IMR-90 (cell line): ENCODE results near the gene CSHL1. TPM values are rescaled to one million over a fixed set of nuclear protein-coding genes. Genes with fewer than 3 reads are reported as not detected.
A peak's percentile ranks its signal among the peaks of the same experiment; 100 is the strongest.

ENCODE experiments used
- ATAC-seq: fragments of 200-7000 bp; cut with Tn5 transposase; 2 replicates; pipeline ENCODE4 v1.9.1; 2020; ENCODE audit warnings: low read depth, mild to moderate bottlenecking, moderate library complexity
- BruUV-seq: library from RNA; stranded (reverse); fragments of 400-500 nt; replicated peaks from 2 replicates; lab custom pipeline; 2021; lab: Mats Ljungman, UMichigan
- CTCF ChIA-PET: fragments of 300-600 bp; formaldehyde crosslinking; extraction: SDS; loops from one replicate; lab custom pipeline; 2021; ENCODE audit warnings: antibody characterized with exemption; lab: Yijun Ruan, JAX
- POLR2A ChIA-PET: fragments of 300-600 bp; sonication (Branson Sonifier 250); formaldehyde crosslinking; loops from one replicate; lab custom pipeline; 2022; ENCODE audit warnings: antibody characterized with exemption; ENCODE audit not compliant: unreplicated experiment; lab: Charles Lee
- DNase-seq: peaks from one replicate; pipeline ENCODE4 v3.0.0; 2013
- H2AFZ ChIP-seq: replicated peaks from 2 replicates; pipeline ENCODE3; 2013; ENCODE audit warnings: low read length, mild to moderate bottlenecking; ENCODE audit not compliant: poor library complexity
- H2AK5ac ChIP-seq: 2 replicates; pipeline ENCODE4 v1.6.1; 2013; ENCODE audit warnings: low read depth, low read length, inconsistent platforms
- H2AK9ac ChIP-seq: replicated peaks from 2 replicates; pipeline ENCODE3; 2013; ENCODE audit warnings: mild to moderate bottlenecking, low read depth, low read length, moderate library complexity; ENCODE audit not compliant: poor library complexity
- H2BK120ac ChIP-seq: 2 replicates; pipeline ENCODE4 v1.6.1; 2013; ENCODE audit warnings: low read depth, low read length, inconsistent platforms
- H2BK15ac ChIP-seq: 3 replicates; pipeline ENCODE4 v1.6.1; 2013; ENCODE audit warnings: low read depth, low read length, inconsistent platforms
- H2BK20ac ChIP-seq: 2 replicates; pipeline ENCODE4 v1.6.1; 2013; ENCODE audit warnings: low read depth, mild to moderate bottlenecking, inconsistent platforms, low read length, moderate library complexity
- H2BK5ac ChIP-seq: 2 replicates; pipeline ENCODE4 v1.6.1; 2013; ENCODE audit warnings: mild to moderate bottlenecking, low read depth, low read length, inconsistent platforms; ENCODE audit not compliant: poor library complexity, severe bottlenecking
- H3K14ac ChIP-seq: replicated peaks from 2 replicates; pipeline ENCODE4 v1.6.1; 2013; ENCODE audit warnings: low read depth, low read length, inconsistent platforms
- H3K18ac ChIP-seq: 2 replicates; pipeline ENCODE4 v1.6.1; 2013; ENCODE audit warnings: low read depth, low read length, control low read depth
- H3K23ac ChIP-seq: 2 replicates; pipeline ENCODE4 v1.6.1; 2013; ENCODE audit warnings: low read depth, low read length, inconsistent platforms
- H3K27ac ChIP-seq: 2 replicates; pipeline ENCODE4 v1.5.1; 2013; ENCODE audit warnings: mild to moderate bottlenecking, control low read depth, low read length; ENCODE audit not compliant: insufficient read depth
- H3K27me3 ChIP-seq: 2 replicates; pipeline ENCODE4 v1.6.1; 2013; ENCODE audit warnings: low read length; ENCODE audit not compliant: control insufficient read depth, insufficient read depth
- H3K36me3 ChIP-seq: 2 replicates; pipeline ENCODE4 v1.6.1; 2013; ENCODE audit warnings: low read length, mixed read lengths; ENCODE audit not compliant: control insufficient read depth, insufficient read depth
- H3K4ac ChIP-seq: 2 replicates; pipeline ENCODE4 v1.6.1; 2013; ENCODE audit warnings: low read depth, low read length, inconsistent platforms
- H3K4me1 ChIP-seq: 2 replicates; pipeline ENCODE4 v1.6.1; 2013; ENCODE audit warnings: low read length, mixed read lengths; ENCODE audit not compliant: control insufficient read depth, insufficient read depth
- H3K4me2 ChIP-seq: 2 replicates; pipeline ENCODE4 v1.6.1; 2013; ENCODE audit warnings: low read depth, mild to moderate bottlenecking, control low read depth, low read length, moderate library complexity
- H3K4me3 ChIP-seq: 2 replicates; pipeline ENCODE4 v1.5.1; 2013; ENCODE audit warnings: low read depth, mild to moderate bottlenecking, control low read depth, low read length, moderate library complexity; ENCODE audit not compliant: insufficient read depth
- H3K56ac ChIP-seq: 2 replicates; pipeline ENCODE4 v1.6.1; 2013; ENCODE audit warnings: low read length, inconsistent platforms; ENCODE audit not compliant: insufficient read depth; ENCODE audit errors: extremely low read depth
- H3K79me1 ChIP-seq, 2 experiments: 2 replicates each; pipeline ENCODE4 v1.6.1; 2013; ENCODE audit warnings: low read length in 2 of 2, inconsistent platforms in 1 of 2, low read depth in 1 of 2
- H3K9ac ChIP-seq: 2 replicates; pipeline ENCODE4 v1.6.1; 2013; ENCODE audit warnings: low read depth, low read length, control low read depth
- H3K9me1 ChIP-seq: 2 replicates; pipeline ENCODE4 v1.6.1; 2013; ENCODE audit warnings: low read length, inconsistent platforms; ENCODE audit not compliant: insufficient read depth
- H3K9me3 ChIP-seq: 2 replicates; pipeline ENCODE4 v1.6.1; 2013; ENCODE audit warnings: low read length; ENCODE audit not compliant: control insufficient read depth, insufficient read depth
- H4K20me1 ChIP-seq: 2 replicates; pipeline ENCODE4 v1.6.1; 2013; ENCODE audit warnings: low read length, inconsistent platforms; ENCODE audit not compliant: insufficient read depth
- H4K5ac ChIP-seq: 2 replicates; pipeline ENCODE4 v1.6.1; 2013; ENCODE audit warnings: mild to moderate bottlenecking, low read depth, low read length, control low read depth
- H4K8ac ChIP-seq, 2 experiments: 2 replicates each; pipeline ENCODE4 v1.6.1; 2013; ENCODE audit warnings: low read depth in 2 of 2, low read length in 2 of 2, control low read depth in 1 of 2, inconsistent platforms in 1 of 2
- H4K91ac ChIP-seq: 2 replicates; pipeline ENCODE4 v1.6.1; 2013; ENCODE audit warnings: low read depth, low read length, inconsistent platforms; ENCODE audit not compliant: insufficient read depth
- CEBPB ChIP-seq: IDR thresholded peaks from 2 replicates; pipeline ENCODE4 v1.6.1; 2012; ENCODE audit warnings: low read depth, low read length, improper control_type of control experiment
- CHD1 ChIP-seq: IDR thresholded peaks from 2 replicates; pipeline ENCODE4 v1.6.1; 2012; ENCODE audit warnings: low read depth, low read length, improper control_type of control experiment
- FOS ChIP-seq: fragments of 150-350 bp; IDR thresholded peaks from 2 replicates; pipeline ENCODE4 v1.6.1; 2016; ENCODE audit warnings: low read depth, low read length
- MAFK ChIP-seq: IDR thresholded peaks from 2 replicates; pipeline ENCODE4 v1.6.1; 2012; ENCODE audit warnings: low read depth, low read length, improper control_type of control experiment
- MAZ ChIP-seq: IDR thresholded peaks from 2 replicates; pipeline ENCODE4 v1.6.1; 2012; ENCODE audit warnings: low read depth, mild to moderate bottlenecking, low read length, improper control_type of control experiment, moderate library complexity, borderline replicate concordance
- RCOR1 ChIP-seq: IDR thresholded peaks from 2 replicates; pipeline ENCODE4 v1.6.1; 2012; ENCODE audit warnings: mild to moderate bottlenecking, low read length, improper control_type of control experiment; ENCODE audit not compliant: insufficient replicate concordance
- SMC3 ChIP-seq: fragments of 150-350 bp; IDR thresholded peaks from 2 replicates; pipeline ENCODE4 v1.6.1; 2016; ENCODE audit warnings: low read depth, mild to moderate bottlenecking, antibody characterized with exemption, low read length, moderate library complexity
- WGBS, 2 experiments: methylation state at CpG; one replicate each; pipeline versions ENCODE4 v1.1.5 to v1.1.7; 2013; ENCODE audit warnings: missing lambda C conversion rate in 2 of 2; ENCODE audit not compliant: insufficient read length in 1 of 2; ENCODE audit errors: extremely low coverage in 2 of 2; 5-methylcytosine and 5-hydroxymethylcytosine counted together
- dilution Hi-C: fragments of 300-500 bp; cut with HindIII; formaldehyde crosslinking; loops from one replicate; pipeline ENCODE4 v1.14.3; 2018; ENCODE audit warnings: low sequenced_read_pairs; ENCODE audit not compliant: unreplicated experiment
- in situ Hi-C: fragments of 300-500 bp; cut with MboI; formaldehyde crosslinking; loops from 3 replicates; pipeline ENCODE4 v1.14.3; 2019; ENCODE audit warnings: low sequenced_read_pairs, inconsistent platforms, mixed read lengths
- intact Hi-C: fragments of 100-400 bp; cut with micrococcal nuclease; formaldehyde crosslinking; loops from 2 replicates; pipeline ENCODE4 v1.10.0; 2022
- polyA plus RNA-seq, 3 experiments: library from polyadenylated mRNA; depleted of rRNA; stranded (reverse); fragments of >200 nt; gene quantifications; 2 replicates each; pipeline ENCODE4 v1.2.3, GENCODE V29; 2012; ENCODE audit warnings: low replicate concordance in 1 of 3
- total RNA-seq: library from RNA; depleted of rRNA; stranded (reverse); fragments of >200 nt; gene quantifications from 2 replicates; pipeline ENCODE4 v1.2.3, GENCODE V29; 2012
- TF ChIP-seq, protein P1 (sequence below): conservative IDR thresholded peaks from 2 replicates; pipeline ENCODE4 v1.5.1; 2012; ENCODE audit warnings: mild to moderate bottlenecking, low read depth, low read length, improper control_type of control experiment
- TF ChIP-seq, protein P2 (sequence below): fragments of 150-350 bp; IDR thresholded peaks from 2 replicates; pipeline ENCODE4 v1.6.1; 2016; ENCODE audit warnings: low read depth, mild to moderate bottlenecking, low read length, moderate library complexity, borderline replicate concordance

CSHL1 gene
- total and polyA plus RNA-seq, 2 of the 4 experiments (the other 2 are of a cell fraction): not detected

DNA sequence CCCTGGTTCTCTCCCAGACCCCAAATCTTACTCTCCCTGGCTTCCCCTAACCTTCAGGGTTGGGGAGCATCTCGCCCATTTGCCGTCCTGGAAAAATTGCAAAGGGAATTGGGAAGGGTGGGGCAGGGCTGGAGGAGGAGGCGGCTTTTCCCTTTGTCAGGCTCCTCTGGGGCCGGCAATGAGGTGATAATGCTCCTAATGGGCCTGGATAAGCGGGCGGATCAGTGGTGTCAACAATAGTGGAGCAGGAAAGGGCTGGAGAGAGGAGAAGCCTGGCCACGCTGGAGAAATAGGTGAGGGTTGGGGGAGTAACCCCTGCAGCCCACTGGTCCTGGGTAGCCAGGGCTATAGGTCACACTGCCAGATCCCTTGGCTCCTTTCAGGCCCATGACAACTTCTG is 49.4 kb upstream of the CSHL1 start:
- WGBS, 2 experiments: no CpG with 5 or more reads among the region's 7 CpGs
- Histone ChIP-seq H2BK5ac (no peak overlapping the region), H3K4me1 (0 out of 2 replicates have a peak, but pooled peaks cover 2% of the 10 kb centered on the region), H3K36me3 (no peaks in the 10 kb centered on the region), H2BK20ac (no peak overlapping the region), H2AK9ac (no peak overlapping the region), H3K14ac (no peak overlapping the region), H3K4ac (no peak overlapping the region), H3K4me3 (no peak overlapping the region), H4K5ac (no peak overlapping the region), H2BK120ac (no peak overlapping the region), H3K27me3 (peaks cover 20% of the 10 kb centered on the region; the same call in 1 of the 2 replicates), H4K91ac (no peak overlapping the region), H3K56ac (no peak overlapping the region), H3K18ac (no peak overlapping the region), H2AFZ (peak overlapping the region; percentile 23), H3K27ac (no peak overlapping the region), H3K4me2 (no peak overlapping the region), H3K23ac (no peak overlapping the region), H4K20me1 (no peaks in the 10 kb centered on the region; the same call in 1 of the 2 replicates), H3K9ac (no peak overlapping the region), H3K79me1 (no peaks in the 10 kb centered on the region), H4K8ac (no peak overlapping the region), H2BK15ac (no peak overlapping the region), H3K9me3 (no peaks in the 10 kb centered on the region), H3K9me1 (peaks cover 7% of the 10 kb centered on the region), H2AK5ac (no peak overlapping the region)
- intact Hi-C loops: no loop called here
- DNase-seq (no peak), ATAC-seq (no peak)
- in situ Hi-C loops: no loop called here
- POLR2A ChIA-PET: no interaction called here
- CTCF ChIA-PET: no interaction called here
- BruUV-seq: no TSS peak
- dilution Hi-C loops: no loop called here
- TF ChIP-seq CHD1 (no peak), MAZ (no peak), CEBPB (no peak), MAFK (no peak), RCOR1 (no peak), FOS (no peak), SMC3 (no peak)
- TF ChIP-seq, protein P1, sequence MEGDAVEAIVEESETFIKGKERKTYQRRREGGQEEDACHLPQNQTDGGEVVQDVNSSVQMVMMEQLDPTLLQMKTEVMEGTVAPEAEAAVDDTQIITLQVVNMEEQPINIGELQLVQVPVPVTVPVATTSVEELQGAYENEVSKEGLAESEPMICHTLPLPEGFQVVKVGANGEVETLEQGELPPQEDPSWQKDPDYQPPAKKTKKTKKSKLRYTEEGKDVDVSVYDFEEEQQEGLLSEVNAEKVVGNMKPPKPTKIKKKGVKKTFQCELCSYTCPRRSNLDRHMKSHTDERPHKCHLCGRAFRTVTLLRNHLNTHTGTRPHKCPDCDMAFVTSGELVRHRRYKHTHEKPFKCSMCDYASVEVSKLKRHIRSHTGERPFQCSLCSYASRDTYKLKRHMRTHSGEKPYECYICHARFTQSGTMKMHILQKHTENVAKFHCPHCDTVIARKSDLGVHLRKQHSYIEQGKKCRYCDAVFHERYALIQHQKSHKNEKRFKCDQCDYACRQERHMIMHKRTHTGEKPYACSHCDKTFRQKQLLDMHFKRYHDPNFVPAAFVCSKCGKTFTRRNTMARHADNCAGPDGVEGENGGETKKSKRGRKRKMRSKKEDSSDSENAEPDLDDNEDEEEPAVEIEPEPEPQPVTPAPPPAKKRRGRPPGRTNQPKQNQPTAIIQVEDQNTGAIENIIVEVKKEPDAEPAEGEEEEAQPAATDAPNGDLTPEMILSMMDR: no peak
- TF ChIP-seq, protein P2, sequence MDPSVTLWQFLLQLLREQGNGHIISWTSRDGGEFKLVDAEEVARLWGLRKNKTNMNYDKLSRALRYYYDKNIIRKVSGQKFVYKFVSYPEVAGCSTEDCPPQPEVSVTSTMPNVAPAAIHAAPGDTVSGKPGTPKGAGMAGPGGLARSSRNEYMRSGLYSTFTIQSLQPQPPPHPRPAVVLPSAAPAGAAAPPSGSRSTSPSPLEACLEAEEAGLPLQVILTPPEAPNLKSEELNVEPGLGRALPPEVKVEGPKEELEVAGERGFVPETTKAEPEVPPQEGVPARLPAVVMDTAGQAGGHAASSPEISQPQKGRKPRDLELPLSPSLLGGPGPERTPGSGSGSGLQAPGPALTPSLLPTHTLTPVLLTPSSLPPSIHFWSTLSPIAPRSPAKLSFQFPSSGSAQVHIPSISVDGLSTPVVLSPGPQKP: no peak
